ENCODE measurements around the gene CYP27A1.

Gene CYP27A1

GRCh38 chr2:218776488-218776887 is 5.5 kb upstream of the CYP27A1 start:
- DNase-seq = no peak

DNA sequence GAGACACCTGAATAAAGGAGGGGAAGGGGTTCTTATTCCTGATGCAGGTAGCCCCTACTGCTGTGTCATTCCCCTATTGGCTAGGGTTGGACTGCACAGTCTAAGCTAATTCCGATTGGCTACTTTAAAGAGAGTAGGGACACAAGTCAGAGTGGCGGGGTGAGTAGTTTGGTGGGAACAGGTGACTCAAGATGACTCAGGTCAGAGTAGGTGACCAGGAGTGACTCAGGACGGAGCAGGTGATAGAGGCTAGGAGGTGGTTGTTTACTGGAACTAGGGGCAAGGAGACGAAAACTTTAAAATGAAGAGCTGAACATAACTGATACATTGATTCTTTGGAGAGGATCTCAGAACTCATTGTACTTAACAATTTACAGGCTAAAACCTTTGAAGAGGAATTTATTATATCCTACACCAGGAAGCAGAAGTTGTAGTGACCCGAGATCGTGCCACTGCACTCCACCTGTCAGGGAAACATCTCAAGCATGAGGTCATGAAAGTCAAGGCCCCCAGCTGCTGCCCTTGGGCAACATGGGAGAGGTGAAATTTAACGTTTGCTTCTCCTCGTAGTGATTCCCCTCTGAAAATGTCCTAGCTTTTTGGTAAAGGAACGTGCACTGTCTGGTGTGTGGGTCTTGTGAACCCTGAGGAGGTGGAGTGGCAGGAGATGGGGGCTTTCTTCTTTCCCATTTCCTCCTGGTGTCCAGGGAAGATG is 4.5 kb upstream of the CYP27A1 start:
- DNase-seq = no peak

DNA sequence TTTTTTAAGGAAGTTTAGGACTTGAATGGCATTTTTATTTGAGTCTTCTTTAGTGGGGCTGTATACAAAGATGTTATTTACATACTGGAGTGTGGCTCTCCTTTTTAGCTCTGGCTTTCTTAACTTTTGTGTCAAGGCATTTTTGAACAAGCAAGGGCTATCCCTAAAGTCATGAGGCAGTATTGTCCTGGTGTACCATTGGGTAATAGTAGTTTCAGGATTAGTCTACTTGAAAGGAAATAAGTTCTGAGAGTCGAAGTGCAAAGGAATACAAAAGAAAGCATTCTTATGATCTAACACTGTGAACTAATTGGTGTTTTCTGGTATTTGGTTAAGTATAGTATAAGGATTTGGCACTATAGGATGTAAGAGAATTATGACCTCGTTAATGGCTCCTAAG is 1.9 kb upstream of the CYP27A1 start:
- DNase-seq = no peak

GRCh38 chr2:218780851-218781690 is 876 bp upstream of the CYP27A1 start:
- DNase-seq = no peak

- DNase-seq = no peak
These were observed 539 bp downstream of the CYP27A1 start for GRCh38 chr2:218782528-218782844.

GRCh38 chr2:218783688-218784087 is 1.7 kb downstream of the CYP27A1 start:
- no peak for DNase-seq

GRCh38 chr2:218785103-218785502 is 3.2 kb downstream of the CYP27A1 start:
- DNase-seq = no peak

GRCh38 chr2:218786133-218786532 is 4.2 kb downstream of the CYP27A1 start:
- no peak for DNase-seq

DNA sequence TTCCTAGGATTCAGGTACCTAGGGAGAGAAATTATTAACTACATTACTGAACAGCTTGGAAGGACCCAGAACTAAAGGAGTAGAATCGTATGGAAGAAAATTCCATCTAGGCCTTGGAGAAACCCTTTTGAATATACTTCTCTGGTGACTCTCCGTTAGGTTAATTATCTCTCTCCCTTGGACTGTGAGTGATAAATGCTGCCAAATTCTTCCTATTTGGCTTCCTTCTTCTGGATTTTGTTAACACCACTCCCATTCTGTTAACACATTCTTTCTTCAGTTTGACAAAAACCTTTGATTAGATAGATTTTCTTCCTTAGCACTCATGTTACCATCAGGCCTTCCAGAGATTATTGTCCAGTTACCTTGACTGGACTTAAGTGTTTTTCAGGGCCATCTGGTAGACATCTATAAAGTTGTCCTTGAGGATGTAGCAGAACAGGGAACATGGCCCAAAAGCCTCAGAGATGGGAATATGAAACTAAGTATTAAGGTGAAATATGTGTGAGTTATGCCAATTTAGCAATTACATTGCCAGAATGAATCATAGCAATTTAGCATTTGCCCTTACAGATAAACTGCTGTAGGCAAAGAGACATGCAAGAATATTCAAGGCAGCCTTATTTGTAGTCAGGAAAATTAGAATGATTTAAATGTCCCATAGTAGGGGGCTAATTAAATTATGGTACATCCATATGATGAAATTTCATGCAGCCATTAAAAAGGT is 6.7 kb downstream of the CYP27A1 start:
- no peak for DNase-seq

DNA sequence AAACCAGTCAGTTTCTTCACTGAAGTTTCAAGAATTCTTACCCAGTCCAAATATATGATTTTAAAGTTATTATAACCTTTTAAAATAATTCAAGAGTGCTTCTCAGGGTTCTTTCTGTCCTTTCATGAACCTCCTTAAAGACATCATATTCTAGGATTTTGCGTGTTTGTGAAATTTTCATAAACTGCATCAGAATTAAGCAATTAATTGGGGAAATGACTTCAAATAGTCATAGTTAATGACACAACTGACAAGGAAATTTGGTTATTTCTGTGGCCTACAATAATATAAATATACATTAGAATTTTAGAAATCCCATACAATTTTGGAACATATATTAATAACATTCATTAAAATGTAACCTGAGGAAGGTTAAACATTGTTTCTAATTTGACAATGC is 10.5 kb downstream of the CYP27A1 start:
- no peak for DNase-seq

- no peak for DNase-seq
These were observed 14.7 kb downstream of the CYP27A1 start for GRCh38 chr2:218796691-218797090.

DNA sequence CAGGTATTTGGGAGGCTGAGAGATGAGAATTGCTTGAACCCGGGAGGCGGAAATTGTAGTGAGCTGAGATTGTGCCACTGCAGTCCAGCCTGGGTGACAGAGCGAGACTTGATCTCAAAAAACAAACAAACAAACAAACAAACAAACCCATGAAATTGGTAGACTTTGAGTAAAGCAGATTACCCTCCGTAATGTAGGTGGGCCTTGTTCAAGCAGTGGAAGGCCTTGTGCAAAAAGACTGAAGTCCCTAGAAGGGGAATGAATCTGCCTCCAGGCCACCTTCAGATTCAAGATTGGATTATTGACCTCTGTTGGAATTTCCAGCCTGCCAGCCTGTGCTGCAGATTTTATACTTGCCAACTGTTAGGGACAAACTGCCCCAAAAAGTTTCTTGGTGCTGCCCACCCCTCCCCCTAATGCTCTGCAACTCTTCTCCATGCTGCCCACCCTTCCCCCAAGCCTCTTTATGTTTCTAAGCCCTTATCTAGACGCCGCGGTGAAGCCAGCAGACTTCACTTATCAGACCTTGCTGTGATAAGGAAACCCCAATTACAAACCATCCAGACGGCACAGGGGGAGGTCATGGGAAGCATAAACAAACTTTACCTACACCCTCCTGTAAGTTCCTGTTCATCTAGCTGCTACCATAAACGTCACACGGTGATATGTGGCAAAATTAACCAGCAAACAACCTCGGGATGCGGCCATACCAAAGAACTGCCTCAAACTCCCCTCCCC is 17.0 kb downstream of the CYP27A1 start:
- no peak for DNase-seq

DNA sequence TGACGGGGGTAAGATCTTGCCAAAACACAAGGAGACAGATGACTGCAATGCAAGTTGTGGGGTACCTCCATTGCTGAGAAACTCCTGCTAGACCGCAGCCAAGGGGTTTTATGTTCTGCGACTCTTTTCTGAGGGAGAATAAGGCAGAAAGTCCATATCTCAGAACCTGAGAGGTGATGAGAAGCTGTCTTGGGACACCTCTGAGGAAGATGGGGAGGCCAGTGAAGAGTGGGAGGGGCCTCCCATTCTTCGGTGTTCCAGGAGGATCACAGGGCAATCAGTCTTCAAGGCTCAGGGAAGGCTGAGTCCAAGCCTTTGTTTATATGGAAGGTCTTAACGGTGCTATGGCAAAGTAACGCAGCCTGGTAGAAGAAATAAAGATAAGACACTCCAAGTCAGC is 18.0 kb downstream of the CYP27A1 start:
- DNase-seq = no peak

GRCh38 chr2:218802386-218802994 is 20.5 kb downstream of the CYP27A1 start:
- no peak for DNase-seq

DNA sequence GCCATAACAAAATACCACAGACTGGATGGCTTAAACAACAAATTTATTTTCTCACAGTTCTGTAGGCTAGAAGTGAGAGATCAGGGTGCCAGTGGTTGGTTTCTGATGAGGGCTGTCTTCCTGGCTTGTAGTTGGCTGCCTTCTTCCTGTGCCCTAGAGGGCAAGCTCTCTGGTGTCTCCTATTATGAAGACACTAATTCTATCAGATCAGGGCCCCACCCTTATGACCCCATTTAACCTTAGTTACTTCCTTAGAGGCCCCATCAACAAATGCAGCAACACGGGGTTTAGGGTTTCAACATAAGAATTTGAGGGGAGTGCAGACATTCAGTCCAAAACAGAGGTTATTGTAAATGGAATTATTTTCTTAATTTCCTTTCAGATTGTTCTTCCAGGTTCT is 22.9 kb downstream of the CYP27A1 start:
- DNase-seq = no peak

DNA sequence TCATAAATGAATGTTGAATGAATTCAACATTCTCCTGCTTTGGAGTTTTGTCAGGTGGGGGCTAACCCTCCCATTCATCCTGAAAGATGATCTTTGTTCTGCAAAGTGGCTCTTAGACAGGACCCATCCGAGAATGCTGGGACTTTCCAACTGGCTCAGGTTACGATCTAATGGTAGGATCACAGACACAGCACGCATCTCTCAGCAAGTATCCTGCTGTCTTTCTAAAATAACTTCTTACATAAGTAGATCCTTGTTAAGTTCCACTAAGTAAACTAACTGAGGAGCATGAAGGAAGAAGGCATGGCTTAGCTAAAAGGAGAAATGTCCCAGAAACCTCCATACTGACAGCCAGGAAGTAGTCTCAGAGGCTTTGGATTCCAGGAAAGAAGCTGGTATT is 23.7 kb downstream of the CYP27A1 start:
- no peak for DNase-seq

- no peak for DNase-seq
These were observed 24.5 kb downstream of the CYP27A1 start for GRCh38 chr2:218806346-218806978.

DNA sequence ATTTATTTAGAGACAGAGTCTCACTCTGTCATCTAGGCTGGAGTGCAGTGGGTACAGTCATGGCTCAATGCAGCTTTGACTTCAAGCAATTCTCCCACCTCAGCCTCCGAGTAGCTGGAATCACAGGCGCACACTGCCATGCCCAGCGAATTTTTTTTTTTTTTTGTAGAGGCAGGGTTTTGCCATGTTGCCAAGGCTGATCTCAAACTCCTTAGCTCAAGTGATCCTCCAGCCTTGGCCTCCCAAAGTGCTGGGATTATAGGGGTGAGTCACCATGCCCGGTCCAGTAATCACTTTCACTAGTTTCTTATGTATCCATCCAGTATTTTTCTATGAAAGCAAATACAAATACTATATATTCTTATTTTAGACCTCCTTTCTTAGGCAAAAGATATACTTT is 25.7 kb downstream of the CYP27A1 start:
- DNase-seq = no peak

GRCh38 chr2:218809515-218809914 is 27.6 kb downstream of the CYP27A1 start:
- no peak for DNase-seq

DNA sequence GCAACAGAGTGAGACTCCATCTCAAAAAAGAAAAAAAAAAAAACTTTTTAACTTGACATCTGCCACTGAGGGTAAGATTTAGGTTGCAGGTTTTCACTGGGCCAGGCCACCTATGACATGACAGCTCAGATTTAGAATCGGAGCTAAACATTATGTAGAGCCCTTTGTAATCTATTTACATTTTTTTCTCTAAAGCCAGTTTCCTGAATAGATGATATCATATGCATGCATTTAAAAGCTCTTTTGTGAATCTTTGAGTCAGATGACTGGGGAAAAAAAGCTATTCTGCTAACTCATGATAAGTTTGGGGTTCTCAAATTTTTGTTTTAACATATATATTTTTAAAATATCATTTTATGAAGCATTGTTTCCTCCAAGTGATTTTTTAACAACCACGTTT is 28.3 kb downstream of the CYP27A1 start:
- no peak for DNase-seq

DNA sequence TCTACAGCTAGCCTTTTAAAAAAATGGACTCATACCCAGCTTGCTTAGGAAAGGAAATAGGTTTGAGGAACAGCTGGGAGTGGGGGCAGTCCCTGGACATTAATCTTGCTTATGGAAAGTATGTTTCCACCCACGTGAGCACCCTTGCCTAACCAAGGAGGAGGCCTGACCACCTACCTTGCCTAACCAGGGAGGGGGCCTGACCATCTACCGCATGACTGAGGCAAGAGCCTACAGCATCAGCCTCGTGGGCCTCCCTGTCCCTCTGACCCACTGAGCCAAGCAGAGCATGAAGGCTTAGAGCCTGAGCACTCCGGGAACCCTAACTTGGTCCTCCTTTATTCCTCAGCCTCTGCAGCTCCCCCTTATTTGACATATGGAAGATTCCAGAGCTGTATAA is 29.4 kb downstream of the CYP27A1 start:
- no peak for DNase-seq

DNA sequence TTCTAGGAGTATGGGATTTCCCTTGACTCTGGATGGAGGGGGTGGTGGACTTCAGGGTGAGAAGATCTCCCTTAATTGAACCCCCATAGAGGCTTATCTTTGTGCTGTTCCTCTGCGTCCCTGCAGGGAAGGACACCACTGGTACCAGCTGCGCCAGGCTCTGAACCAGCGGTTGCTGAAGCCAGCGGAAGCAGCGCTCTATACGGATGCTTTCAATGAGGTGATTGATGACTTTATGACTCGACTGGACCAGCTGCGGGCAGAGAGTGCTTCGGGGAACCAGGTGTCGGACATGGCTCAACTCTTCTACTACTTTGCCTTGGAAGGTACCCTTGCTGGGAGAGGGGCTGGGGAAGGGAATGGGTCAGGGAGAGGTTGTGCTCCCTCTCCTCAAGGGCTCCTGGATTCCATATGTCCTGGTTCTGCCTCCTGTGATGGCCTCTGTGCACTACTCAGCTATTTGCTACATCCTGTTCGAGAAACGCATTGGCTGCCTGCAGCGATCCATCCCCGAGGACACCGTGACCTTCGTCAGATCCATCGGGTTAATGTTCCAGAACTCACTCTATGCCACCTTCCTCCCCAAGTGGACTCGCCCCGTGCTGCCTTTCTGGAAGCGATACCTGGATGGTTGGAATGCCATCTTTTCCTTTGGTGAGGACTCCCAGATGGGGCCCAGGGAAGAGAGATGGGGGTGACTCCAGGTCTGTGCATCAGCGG is 30.3 kb downstream of the CYP27A1 start:
- no peak for DNase-seq
